Islet of Langerhans (tissue), 1 donor: ENCODE measurements around the gene PTPN5.

Source experiments
- FAIRE-seq: peaks from one replicate; lab custom pipeline; 2011; peaks lifted over from hg19 to GRCh38; lab: Jason Lieb, UNC

PTPN5 gene

DNA sequence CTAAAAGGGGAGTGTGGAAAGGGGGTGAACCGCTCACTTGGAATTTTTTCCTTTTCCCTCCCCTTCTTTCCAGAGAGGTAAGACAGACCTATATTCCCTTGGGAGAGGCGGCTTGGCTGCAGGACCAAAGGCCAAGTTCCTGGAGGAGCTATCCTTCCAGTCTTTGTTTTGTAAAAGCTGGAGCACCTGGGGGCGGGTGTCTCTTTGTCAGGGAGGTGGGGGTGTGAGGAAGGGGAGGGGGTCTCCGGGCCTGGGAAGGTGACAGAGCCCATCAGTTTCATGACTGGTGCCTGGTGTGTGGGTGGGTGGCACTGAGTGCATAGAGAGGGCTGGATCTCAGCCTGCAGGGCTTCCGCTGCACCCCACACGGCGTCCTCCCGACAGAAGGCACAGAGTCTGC, 18.5 kb downstream of the PTPN5 start:
- no peak for FAIRE-seq

DNA sequence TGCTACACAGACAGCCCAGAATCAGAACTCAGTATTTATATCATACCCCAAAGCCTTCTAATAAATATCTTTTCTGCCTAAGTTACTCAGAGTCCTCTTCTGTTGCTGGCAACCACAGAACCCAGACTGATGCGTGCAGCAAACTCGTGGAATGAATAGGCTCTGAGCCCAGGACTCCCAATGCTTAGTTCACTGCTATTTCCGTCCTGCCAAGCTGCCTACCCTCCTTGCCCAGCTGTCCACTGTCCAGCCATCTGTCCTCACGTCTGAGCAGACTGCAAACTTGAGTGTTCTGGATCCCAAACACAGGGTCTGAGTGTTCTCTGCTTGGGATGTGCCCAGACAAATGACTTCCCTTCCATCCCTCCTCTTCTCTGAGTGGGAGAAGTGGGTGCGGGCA, 19.4 kb downstream of the PTPN5 start:
- no peak for FAIRE-seq

DNA sequence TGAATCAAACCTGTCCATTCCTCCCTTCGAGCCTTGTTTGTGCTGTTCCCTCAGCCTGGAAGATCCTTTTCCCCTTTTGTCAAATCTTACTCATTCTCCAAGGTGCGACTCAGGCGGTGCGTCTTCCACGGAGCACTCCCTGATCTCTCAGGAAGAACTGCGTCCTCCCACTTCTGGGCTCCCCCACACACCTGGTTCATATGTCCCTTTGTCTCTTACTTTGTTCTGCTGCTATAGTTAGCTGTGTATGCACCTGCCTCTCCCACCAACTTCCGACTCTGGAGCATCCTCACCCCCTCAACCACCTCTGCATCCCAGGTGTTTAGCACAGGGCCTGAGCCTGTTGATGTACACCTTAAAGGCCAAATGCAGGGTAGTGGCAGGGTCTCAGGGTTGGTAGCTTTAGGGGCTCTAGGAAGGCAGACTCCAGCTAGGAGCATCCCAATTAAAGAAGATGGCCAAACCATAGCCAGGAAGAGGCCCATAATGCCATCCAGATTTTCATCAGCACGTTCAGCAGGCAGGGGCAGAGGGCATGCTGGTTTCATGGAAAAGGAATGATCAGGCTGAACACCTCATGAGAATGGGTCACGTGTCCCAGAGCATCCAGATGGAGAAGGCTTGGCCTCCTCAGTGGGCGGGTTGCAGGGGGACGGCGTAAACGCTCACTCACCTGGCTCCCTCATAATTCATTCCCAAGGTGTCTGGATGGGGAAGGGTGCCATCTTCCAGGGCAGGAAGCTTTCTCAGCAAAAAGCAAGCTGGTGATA, 20.1 kb downstream of the PTPN5 start:
- FAIRE-seq = no peak

DNA sequence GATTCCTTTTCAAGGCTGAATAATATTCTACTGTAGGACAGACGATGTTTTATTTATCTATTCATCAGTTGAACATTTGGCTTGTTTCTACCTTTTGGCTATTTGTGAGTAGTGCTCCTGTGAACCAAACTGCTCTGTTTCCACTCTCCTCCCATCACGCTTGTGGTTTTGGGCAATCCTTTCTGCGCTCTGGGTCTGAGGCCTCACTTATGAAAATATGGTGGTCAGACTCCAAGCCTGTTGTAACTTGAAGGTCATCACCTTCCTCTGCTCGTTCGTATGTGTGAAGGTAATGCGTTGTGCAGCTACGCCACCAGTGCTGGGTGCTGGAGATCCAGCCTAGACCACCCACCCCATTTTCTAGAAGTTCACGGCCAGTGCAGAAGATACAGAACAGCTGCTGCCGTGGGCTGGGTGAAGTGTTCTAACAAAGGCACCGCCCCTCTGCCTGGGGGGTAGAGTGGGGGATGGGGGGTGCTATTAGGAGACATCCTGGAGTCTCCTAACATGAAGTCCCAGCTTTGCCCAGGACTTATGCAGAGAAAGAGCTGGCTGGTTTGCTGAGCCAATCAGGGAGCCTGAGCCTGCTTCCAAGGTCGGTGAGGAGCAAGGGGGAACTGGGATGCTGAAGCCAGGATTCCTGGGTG, 21.0 kb downstream of the PTPN5 start:
- no peak for FAIRE-seq

DNA sequence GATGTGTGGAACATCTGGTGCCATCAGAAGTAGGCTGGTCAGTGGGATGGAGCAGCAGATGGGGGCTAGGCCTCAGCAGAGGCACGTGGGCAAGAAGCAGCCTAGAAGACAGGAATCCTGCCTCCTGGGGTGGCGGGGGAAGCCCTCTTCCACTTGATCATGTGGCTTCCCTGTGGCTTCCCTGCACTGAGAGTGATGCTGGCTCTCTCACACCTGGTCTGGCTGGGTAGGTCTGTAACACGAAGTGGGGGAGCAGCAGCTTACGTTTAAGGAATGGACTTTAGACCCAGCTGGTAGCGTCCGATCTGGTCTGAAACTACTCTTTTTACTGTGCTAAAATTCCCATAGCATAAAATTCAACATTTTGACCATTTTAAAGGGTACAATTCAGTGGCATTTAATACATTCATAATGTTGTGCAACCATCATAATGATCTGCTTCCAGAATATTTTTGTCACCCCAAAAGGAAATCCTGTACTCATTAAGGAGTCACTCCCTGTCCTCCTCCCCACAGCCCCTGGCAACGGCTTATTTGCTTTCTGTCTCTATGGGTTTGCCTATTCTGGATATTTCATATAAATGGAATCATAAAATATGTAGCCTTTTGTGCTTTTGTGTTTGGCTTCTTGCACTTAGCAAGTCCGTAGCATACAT, 21.7 kb downstream of the PTPN5 start:
- FAIRE-seq = no peak

DNA sequence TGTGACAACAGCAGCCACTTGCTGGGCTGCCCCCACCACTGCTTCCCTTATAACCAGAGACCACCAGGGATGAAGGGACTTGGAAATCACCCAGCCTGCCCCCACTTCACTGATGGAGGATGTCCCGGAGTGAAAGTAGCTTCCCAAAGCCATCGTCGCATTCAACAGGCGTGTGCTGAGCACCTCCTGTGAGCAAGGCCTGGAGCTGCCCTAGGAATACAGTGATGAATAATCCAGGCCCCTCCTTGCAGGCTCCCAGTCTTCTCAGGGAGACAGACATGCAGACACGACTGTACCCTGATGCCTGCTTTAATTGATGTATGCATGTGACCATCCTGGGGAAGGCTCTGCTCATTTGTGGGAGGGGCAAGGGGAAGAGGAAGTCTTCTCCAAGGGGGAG, 22.6 kb downstream of the PTPN5 start:
- no peak for FAIRE-seq

DNA sequence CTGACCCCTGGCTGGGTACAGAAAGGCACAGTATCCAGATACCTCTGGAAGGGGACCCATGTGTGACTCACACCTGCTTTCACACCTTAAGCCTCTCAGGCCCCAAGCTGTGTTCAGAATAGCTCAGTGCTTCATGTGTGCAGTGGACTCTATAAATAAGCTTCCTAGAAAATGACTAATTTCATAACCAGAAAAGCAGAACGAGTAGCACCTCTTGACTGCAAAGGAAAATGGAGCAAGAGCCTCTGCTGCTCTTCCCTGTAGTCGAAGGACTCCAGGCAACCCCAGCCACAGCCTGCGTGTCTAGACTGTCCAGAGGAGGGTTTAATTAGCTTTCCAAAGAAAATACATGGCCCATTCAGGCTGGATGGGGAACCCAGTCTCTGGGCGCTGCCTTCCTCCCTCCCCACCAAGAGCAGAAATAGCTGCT, 23.1 kb downstream of the PTPN5 start:
- FAIRE-seq = no peak

DNA sequence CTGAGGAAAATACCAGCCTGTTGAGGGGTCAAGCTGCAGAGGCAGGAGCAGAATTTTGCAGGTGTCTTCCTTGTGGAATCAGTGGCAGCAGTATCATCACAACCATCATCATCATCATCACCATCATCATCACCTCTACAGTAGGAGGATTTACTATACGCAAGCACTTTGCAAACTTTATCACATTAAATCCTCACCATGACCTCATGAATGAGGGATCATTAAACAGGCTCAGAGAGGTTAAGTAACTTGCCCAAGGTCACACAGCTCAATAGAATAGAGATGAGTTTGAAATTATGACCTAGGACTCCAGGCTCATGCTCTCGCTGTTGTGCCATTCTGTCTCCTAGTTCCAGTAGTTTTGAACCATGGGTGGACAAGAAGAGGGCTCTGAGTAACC, 25.6 kb downstream of the PTPN5 start:
- no peak for FAIRE-seq

DNA sequence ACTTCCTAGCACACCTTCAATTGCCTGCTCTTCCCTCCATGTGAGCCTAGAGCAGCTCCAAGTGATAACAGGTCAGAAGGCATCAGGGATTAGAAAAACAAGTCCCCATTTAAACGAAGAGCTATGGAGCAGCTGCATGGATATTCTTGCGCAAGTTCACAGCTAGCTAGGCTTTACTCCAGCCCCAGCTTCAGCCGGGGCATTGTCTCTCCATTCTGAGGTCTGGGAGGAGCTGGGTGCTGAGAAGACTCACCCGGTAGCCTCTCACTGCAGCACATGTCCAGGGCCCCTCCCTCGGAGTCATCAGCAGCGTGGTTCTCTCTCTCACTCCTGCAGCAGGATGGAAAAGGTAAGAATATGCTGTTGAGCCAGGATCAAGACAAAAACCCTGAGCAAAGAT, 26.0 kb downstream of the PTPN5 start:
- FAIRE-seq = no peak

DNA sequence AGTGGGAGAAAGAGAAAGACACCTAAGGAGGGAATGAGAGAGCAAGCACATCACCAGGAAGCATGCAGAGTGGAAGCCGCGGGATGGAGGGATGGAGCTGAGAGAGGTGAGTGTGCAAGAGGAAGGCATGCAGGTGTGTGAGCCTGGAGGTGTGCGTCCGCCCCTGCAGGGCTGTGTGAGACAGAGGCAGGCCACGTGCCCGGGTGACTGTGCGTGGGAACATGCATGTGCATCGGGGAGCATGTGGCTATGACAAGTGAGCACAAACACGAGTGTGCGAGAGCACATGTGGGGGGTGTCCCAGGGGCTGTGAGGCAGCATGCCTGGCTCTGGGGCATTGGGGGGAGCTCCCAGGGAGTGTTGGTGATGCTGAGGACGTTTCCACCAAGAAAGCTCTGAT, 29.9 kb downstream of the PTPN5 start:
- no peak for FAIRE-seq

DNA sequence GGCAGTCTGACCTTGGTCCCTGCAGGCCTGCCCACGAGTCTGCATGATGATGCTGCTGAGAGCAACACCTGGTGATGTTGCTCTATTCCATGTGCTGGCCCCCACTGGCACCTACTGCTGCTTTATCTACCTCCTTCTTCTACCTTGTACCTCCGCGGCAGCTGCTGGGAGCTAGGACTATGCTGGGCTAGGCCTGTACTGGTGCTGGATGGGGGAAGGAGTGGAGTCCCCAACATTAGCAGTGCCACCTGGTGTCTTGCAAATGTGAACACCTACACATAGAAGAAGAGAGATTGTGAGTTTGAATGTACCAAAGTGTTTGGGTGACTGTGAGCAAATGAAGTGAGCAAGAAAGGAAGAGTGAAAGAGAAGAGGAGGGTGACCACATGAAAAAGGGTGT, 30.5 kb downstream of the PTPN5 start:
- no peak for FAIRE-seq

DNA sequence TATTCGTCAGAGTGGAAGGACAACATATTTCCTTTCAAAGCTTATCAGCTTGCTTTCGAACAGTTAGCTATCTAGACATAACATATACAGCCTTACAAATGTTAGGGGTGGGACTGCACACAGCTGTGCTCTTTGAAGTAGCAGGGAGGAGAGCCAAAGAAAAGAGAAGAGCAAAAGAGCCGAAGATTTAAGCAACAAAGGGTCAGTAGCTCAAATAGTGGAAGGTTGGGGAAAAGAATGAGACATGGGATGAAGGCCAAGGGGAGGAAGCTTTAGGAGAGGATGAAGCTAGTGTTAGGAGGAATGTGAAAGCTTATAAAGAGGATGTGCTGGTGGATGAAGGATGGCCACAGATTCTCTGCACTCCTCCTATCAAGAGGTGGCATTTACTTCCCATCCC, 33.8 kb downstream of the PTPN5 start:
- FAIRE-seq = no peak

DNA sequence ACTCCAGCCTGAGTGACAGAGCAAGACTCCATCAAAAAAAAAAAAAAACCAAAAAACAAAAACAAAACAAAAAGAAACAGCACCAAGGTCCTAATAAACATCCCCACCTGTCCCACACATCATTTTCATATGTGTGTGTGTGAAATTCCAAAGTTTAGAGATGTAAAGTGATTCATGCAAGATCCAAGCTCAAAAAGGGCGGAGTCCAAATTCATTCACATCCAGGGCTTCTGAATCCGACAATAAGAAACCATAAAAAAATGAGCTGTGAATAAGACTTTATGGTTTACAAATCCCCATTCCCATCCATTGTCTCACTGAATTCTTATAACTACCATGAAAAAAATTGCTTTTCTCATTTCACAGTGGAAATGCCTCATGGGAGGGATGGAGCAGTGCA, 34.7 kb downstream of the PTPN5 start:
- FAIRE-seq = no peak

DNA sequence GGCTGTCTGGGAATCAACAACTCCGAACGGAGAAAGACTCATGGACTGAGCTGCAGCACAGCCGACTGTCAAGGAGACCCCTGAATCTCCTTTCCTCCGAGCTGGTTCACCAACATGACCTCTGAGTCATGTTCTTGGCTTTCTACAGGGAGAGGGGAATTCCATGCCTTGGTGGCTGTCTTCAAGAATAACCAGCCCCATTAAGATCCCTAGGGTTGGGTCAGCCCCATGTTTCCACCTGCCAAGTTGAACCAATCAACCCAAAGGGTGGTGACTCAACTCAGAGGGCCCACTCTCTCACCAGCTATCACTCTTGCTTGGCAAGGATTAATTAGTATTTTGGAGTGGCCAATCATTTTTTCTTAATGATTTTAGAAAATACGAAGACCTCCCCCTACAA, 37.3 kb downstream of the PTPN5 start:
- FAIRE-seq = no peak

DNA sequence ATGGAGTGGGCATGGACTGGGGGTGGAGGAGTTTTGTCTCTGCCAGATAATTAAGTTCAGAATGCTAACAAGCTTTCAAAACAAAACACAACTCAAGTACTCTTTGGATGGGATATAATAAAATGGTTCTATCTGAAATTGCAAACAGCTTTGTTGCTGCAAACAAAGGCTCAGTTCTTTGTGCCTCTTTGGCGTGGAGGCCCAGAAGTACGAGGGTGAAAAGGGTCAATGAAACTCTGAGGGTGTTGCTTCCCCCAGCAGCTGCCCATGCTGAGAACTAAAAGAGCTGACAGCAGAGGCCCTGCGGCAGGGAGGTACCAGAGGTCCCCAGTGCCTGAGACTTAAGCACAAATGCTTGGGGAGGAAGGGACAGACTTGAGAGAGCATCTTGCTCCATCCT, 39.1 kb downstream of the PTPN5 start:
- FAIRE-seq = no peak

DNA sequence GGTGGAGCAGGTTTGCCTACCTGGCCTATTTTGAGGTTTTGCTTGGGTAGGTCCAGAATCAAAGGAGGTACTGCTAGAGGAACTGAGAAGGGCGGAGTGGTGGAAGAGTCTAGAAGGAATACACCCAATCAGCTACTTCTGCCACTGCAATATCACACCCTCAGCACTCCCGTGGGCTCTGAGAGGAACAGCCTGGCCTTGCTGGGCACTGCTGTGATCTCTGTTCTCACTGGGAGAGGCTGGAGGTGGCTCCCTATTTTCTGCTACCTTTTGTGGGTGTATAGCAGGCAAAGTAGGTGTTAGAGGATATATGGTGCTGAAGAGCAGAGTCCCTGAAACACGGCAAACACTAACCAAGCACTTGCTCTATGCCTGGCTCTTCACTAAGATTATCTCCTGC, 40.7 kb downstream of the PTPN5 start:
- FAIRE-seq = no peak

DNA sequence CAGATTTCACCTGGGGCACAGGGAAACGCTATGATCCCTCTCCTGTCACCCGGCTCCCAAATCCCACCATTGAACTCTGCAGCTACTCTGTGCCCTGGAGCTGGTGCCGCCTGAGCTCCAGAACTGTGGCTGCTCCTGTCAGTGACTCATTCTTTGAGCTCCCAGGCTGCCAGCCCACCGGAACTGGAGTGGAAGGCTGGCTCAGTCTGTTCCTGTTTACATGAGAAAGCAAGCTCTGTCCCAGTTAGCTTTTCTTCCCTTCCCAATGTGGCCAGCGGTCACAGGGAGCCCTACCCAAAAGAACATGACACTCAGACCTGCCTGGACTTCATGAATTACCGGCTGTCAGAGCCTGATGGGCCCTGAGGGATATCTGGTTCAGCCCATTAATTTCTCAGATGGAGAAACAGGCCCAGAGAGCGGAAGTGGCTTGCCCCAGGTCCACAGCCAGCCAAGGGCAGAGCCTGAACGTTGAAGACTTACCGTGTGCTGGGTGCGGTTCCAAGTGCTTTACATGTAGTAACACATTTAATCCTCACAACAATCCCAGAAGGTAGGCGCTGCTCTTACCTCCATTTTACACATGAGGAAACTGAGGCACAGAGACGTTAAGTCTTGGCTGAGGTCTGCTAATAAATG, 41.8 kb downstream of the PTPN5 start:
- FAIRE-seq = no peak

DNA sequence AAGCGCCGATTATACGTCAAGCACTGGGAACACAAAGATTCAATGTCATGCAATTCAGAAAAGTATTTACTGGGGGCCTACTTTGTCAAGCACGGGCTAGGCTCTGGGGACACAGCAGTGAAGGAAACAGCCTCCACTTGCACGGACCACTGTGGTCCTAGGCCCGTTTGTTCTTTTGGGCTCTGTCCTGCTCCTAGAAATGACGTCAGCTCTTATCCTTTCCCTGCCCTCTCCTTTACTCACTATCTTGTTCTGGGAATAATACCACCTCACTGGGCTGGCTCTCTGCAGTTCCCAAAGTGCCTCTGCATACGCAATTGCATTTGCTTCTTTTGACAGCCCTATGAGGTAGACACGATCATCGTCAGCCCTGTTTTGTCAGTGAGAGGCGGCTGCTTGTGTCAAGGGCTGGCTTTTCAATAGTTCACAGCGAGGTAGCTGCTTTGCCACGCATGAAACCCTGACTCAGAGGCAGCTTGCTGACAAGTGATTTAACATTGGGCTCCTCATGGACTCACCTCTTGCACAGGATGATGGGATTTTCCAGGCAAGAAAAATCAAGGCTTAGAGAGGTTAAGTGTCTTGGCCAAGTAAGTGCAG, 42.7 kb downstream of the PTPN5 start:
- FAIRE-seq = no peak

DNA sequence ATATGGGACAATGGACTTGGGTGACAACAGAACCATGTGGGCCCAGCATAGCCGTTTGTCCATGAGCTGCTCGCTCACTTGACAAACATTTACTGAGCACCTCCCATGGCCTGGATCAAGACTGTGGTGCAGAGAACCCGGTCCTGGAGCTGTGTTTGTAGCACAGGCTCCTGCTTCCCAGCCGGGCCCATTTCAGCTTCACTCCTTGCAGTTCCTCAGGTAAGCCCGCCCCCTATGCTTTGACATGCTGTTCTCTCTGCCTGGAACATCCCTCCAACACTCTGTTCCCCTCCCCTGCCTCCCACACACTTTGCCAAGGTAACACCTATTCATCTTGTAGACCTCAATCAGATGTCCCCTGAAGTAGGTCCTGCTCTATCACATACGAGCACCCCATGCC, 46.3 kb downstream of the PTPN5 start:
- no peak for FAIRE-seq

DNA sequence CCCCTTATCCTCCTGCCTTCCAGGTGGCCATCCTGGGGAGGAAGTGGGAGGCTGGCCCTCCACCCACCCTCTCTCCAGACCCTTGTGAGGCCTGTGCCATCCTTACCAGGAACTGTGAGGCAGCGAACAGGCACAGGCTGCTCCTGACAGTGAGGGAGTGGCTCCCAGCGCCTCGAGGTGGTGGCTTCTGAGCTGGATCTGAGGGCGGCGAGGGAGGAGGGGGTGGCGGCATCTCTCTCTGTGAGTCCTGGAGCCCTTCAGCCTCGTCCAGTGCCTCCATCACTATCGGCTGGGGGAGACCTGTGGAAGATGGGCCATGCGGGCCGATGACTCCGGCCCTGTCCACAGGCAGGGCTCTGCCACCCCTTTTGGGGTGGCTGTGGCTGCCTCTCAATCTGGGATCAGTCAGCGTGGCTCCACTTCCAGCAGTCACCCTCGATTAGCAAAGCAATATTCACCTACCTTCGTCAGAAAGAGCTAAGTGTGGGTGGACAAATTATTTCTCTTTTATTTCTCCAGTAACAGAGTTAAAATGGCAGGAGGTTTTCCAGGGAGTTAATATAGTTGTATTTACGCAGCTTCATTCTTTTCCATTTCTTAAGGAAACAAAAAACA, 47.6 kb downstream of the PTPN5 start:
- no peak for FAIRE-seq

DNA sequence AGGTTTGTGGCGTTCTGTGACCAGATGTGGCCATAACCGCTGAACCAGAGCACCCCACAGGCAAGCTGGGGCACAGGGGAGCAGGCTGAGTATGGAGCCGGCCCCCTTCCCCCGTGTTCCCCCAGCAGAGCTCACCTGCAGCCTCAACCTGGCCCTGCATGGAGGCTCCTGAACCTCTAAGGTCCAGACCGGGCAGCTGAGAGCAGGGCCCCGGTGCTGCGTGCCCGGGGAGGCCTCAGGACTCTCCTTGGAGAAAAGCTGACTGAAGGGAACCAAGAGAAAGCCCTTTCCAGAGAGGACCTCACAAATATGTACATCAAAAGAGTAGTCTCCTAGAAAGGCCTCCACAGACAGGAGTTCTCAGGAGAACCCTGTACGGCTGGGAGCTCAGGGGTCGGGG, 48.2 kb downstream of the PTPN5 start:
- no peak for FAIRE-seq

DNA sequence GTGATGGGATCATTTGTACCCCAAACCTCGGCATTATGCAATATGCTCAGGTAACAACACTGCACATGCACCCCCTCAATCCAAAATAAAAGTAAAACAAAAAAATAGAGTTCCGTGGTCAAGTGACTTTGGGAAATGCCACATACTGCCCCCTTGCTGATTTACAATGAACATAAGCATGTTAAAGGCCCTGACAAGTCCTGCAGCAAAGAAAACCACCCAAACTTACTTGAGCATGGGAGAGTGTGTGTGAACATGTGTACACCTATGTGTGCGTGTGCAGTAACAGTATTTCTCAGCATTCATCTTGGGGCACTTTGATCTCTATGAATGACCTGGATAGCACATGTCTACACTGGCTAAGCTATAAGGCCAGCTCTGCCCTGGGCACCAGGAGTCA, 49.8 kb downstream of the PTPN5 start:
- FAIRE-seq = no peak
